SK-N-SH treated with all-trans-retinoic acid at 6 μM for 48 hours (cell line): ENCODE measurements around the gene ACOXL.

ENCODE experiments used
- GLIS3 ChIP-seq: fragments of 250-450 bp; sonication (Bioruptor Pico); IDR thresholded peaks from 2 replicates; pipeline ENCODE4 v1.5.0; 2020; ENCODE audit warnings: mild to moderate bottlenecking, moderate library complexity
- ISL1 ChIP-seq: fragments of 250-450 bp; sonication (Bioruptor Pico); IDR thresholded peaks from 2 replicates; pipeline ENCODE4 v2.1.2; 2022; ENCODE audit warnings: mild to moderate bottlenecking, moderate library complexity
- RARB ChIP-seq: fragments of 250-450 bp; sonication (Bioruptor Pico); IDR thresholded peaks from 2 replicates; pipeline ENCODE4 v1.8.0; 2021; ENCODE audit warnings: mild to moderate bottlenecking, moderate library complexity
- TCF4 ChIP-seq: fragments of 250-450 bp; sonication (Bioruptor Pico); IDR thresholded peaks from 2 replicates; pipeline ENCODE4 v1.8.0; 2021; ENCODE audit warnings: mild to moderate bottlenecking, moderate library complexity, borderline replicate concordance
- ZFP3 ChIP-seq: fragments of 250-450 bp; sonication (Bioruptor Pico); IDR thresholded peaks from 2 replicates; pipeline ENCODE4 v1.5.0; 2020; ENCODE audit warnings: mild to moderate bottlenecking, moderate library complexity
- ZFP30 ChIP-seq: fragments of 450-650 bp; formaldehyde crosslinking; IDR thresholded peaks from 2 replicates; pipeline ENCODE4 v1.5.0; 2022; ENCODE audit warnings: mild to moderate bottlenecking, moderate library complexity
- TF ChIP-seq, protein P1 (sequence below): fragments of 250-450 bp; sonication (Bioruptor Pico); IDR thresholded peaks from 2 replicates; pipeline ENCODE4 v1.5.1; 2021; ENCODE audit warnings: mild to moderate bottlenecking, moderate library complexity

DNA sequence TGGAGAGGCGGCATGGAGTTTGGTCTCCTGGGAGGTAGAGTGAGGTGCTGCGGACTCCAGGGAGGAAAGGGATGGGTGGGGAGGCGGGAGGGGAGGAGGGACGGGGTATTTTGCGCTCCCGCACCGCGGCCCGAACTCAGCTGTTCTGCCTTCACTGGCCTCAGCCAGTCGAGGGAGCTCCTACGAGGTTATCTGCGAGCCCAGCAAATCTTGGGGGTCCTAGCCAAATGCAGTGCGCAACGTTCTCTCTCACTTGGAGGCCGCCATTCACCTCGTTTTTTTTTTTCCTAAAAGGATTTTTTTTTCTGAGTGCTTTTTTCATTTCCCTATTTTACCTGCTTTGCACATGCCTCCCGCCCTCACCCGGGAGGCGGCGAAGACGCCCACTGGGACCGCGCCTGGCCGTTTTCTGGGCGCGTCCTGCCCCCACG is 387.5 kb downstream of the ACOXL start:
- TF ChIP-seq ZFP3 = no peak
- TF ChIP-seq ZFP30 (CRISPR knock-in tag) = no peak
- no peak for TF ChIP-seq TCF4
- no peak for TF ChIP-seq GLIS3 (CRISPR knock-in tag)
- TF ChIP-seq, protein P1, sequence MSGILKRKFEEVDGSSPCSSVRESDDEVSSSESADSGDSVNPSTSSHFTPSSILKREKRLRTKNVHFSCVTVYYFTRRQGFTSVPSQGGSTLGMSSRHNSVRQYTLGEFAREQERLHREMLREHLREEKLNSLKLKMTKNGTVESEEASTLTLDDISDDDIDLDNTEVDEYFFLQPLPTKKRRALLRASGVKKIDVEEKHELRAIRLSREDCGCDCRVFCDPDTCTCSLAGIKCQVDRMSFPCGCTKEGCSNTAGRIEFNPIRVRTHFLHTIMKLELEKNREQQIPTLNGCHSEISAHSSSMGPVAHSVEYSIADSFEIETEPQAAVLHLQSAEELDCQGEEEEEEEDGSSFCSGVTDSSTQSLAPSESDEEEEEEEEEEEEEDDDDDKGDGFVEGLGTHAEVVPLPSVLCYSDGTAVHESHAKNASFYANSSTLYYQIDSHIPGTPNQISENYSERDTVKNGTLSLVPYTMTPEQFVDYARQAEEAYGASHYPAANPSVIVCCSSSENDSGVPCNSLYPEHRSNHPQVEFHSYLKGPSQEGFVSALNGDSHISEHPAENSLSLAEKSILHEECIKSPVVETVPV (CRISPR knock-in tag) = no peak
- no peak for TF ChIP-seq ISL1 (CRISPR knock-in tag)
- TF ChIP-seq RARB (CRISPR knock-in tag) = no peak
